ENCODE measurements around the gene ZNF407.

The ZNF407 gene

GRCh38 chr18:74731097-74731496 lies 133.4 kb downstream of the ZNF407 start:
- H2AK5ac ChIP-seq (ENCODE audit: low read length): no peak overlapping the region
- no peak overlapping the region for H4K5ac ChIP-seq (ENCODE audit: low read length)
- no peak overlapping the region for H2BK5ac ChIP-seq (ENCODE audit: low read length)
- H3K56ac ChIP-seq (ENCODE audit: low read length): no peak overlapping the region
- H2BK120ac ChIP-seq (ENCODE audit: low read depth, low read length): no peak overlapping the region
- no peaks in the 10 kb centered on the region for H3K27me3 ChIP-seq (ENCODE audit: insufficient read depth, low read length, poor library complexity)
- no peak overlapping the region for H3K27ac ChIP-seq (ENCODE audit: low read depth, low read length)
- no peaks in the 10 kb centered on the region for H3K36me3 ChIP-seq (ENCODE audit: control insufficient read depth, insufficient read depth, low read length)
- H3K9ac ChIP-seq (ENCODE audit: low read length): no peak overlapping the region
- H3K4me2 ChIP-seq (ENCODE audit: low read length): no peak overlapping the region
- DNase-seq: no peak
- no peak overlapping the region for H3K4ac ChIP-seq (ENCODE audit: low read depth, low read length)
- no peak overlapping the region for H2BK15ac ChIP-seq (replicated peaks; ENCODE audit: low read depth)
- no peaks in the 10 kb centered on the region for H3K79me2 ChIP-seq (ENCODE audit: control insufficient read depth, insufficient read depth, low read length)
- H3K23ac ChIP-seq (ENCODE audit: low read length): no peak overlapping the region
- H3K4me1 ChIP-seq (ENCODE audit: control insufficient read depth, low read depth, low read length): no peaks in the 10 kb centered on the region
- H3K79me1 ChIP-seq (ENCODE audit: low read length): no peaks in the 10 kb centered on the region
- no peak overlapping the region for H4K8ac ChIP-seq (ENCODE audit: low read depth, low read length)
- no peak overlapping the region for H3K4me3 ChIP-seq (ENCODE audit: low read length)
- no peak overlapping the region for H3K18ac ChIP-seq (ENCODE audit: low read length)
- WGBS (ENCODE audit: extremely low coverage, insufficient coverage, low lambda C conversion rate): no CpG with 5 or more reads among the region's 5 CpGs

GRCh38 chr18:74732380-74732779 lies 134.7 kb downstream of the ZNF407 start:
- Histone ChIP-seq H2BK15ac (replicated peaks; ENCODE audit: low read depth) (no peak overlapping the region), H3K9ac (ENCODE audit: low read length) (no peak overlapping the region)
- no CpG with 5 or more reads among the region's 1 CpG for WGBS (ENCODE audit: extremely low coverage, insufficient coverage, low lambda C conversion rate)

GRCh38 chr18:74733598-74733997 lies 135.9 kb downstream of the ZNF407 start:
- Histone ChIP-seq H2AK5ac (ENCODE audit: low read length) (no peak overlapping the region), H2BK5ac (ENCODE audit: low read length) (no peak overlapping the region), H3K27me3 (ENCODE audit: insufficient read depth, low read length, poor library complexity) (no peaks in the 10 kb centered on the region), H3K79me2 (ENCODE audit: control insufficient read depth, insufficient read depth, low read length) (no peaks in the 10 kb centered on the region), H3K27ac (ENCODE audit: low read depth, low read length) (no peak overlapping the region), H3K9ac (ENCODE audit: low read length) (no peak overlapping the region), H3K56ac (ENCODE audit: low read length) (no peak overlapping the region), H3K4me1 (ENCODE audit: control insufficient read depth, low read depth, low read length) (no peaks in the 10 kb centered on the region), H4K5ac (ENCODE audit: low read length) (no peak overlapping the region), H3K18ac (ENCODE audit: low read length) (no peak overlapping the region), H2BK120ac (ENCODE audit: low read depth, low read length) (no peak overlapping the region), H3K36me3 (ENCODE audit: control insufficient read depth, insufficient read depth, low read length) (no peaks in the 10 kb centered on the region), H3K4me2 (ENCODE audit: low read length) (no peak overlapping the region), H3K79me1 (ENCODE audit: low read length) (no peaks in the 10 kb centered on the region), H3K4ac (ENCODE audit: low read depth, low read length) (no peak overlapping the region), H4K8ac (ENCODE audit: low read depth, low read length) (no peak overlapping the region), H3K23ac (ENCODE audit: low read length) (no peak overlapping the region), H3K4me3 (ENCODE audit: low read length) (no peak overlapping the region), H2BK15ac (replicated peaks; ENCODE audit: low read depth) (no peak overlapping the region)
- WGBS (ENCODE audit: extremely low coverage, insufficient coverage, low lambda C conversion rate): no CpG with 5 or more reads among the region's 3 CpGs
- no peak for DNase-seq

More at GRCh38 chr18:74732380-74732779, 134.7 kb downstream of the ZNF407 start:
- H3K27me3 ChIP-seq (ENCODE audit: insufficient read depth, low read length, poor library complexity): no peaks in the 10 kb centered on the region
- H3K27ac ChIP-seq (ENCODE audit: low read depth, low read length): no peak overlapping the region
- H4K5ac ChIP-seq (ENCODE audit: low read length): no peak overlapping the region
- H3K79me1 ChIP-seq (ENCODE audit: low read length): no peaks in the 10 kb centered on the region
- DNase-seq: no peak
- H2BK120ac ChIP-seq (ENCODE audit: low read depth, low read length): no peak overlapping the region
- H4K8ac ChIP-seq (ENCODE audit: low read depth, low read length): no peak overlapping the region
- H3K79me2 ChIP-seq (ENCODE audit: control insufficient read depth, insufficient read depth, low read length): no peaks in the 10 kb centered on the region
- H3K4me3 ChIP-seq (ENCODE audit: low read length): no peak overlapping the region
- H3K4me1 ChIP-seq (ENCODE audit: control insufficient read depth, low read depth, low read length): no peaks in the 10 kb centered on the region
- no peak overlapping the region for H3K56ac ChIP-seq (ENCODE audit: low read length)
- H2AK5ac ChIP-seq (ENCODE audit: low read length): no peak overlapping the region
- H3K4me2 ChIP-seq (ENCODE audit: low read length): no peak overlapping the region
- no peak overlapping the region for H3K23ac ChIP-seq (ENCODE audit: low read length)
- no peak overlapping the region for H3K18ac ChIP-seq (ENCODE audit: low read length)
- no peak overlapping the region for H3K4ac ChIP-seq (ENCODE audit: low read depth, low read length)
- H2BK5ac ChIP-seq (ENCODE audit: low read length): no peak overlapping the region
- no peaks in the 10 kb centered on the region for H3K36me3 ChIP-seq (ENCODE audit: control insufficient read depth, insufficient read depth, low read length)

- Histone ChIP-seq H4K8ac (ENCODE audit: low read depth, low read length) (no peak overlapping the region), H4K5ac (ENCODE audit: low read length) (no peak overlapping the region), H3K79me1 (ENCODE audit: low read length) (no peaks in the 10 kb centered on the region), H2BK15ac (replicated peaks; ENCODE audit: low read depth) (no peak overlapping the region), H2BK5ac (ENCODE audit: low read length) (no peak overlapping the region), H3K4me1 (ENCODE audit: control insufficient read depth, low read depth, low read length) (no peaks in the 10 kb centered on the region), H3K18ac (ENCODE audit: low read length) (no peak overlapping the region), H3K23ac (ENCODE audit: low read length) (no peak overlapping the region), H3K27ac (ENCODE audit: low read depth, low read length) (no peak overlapping the region), H2BK120ac (ENCODE audit: low read depth, low read length) (no peak overlapping the region), H3K4me2 (ENCODE audit: low read length) (no peak overlapping the region), H3K79me2 (ENCODE audit: control insufficient read depth, insufficient read depth, low read length) (no peaks in the 10 kb centered on the region), H3K36me3 (ENCODE audit: control insufficient read depth, insufficient read depth, low read length) (no peaks in the 10 kb centered on the region), H2AK5ac (ENCODE audit: low read length) (no peak overlapping the region), H3K4me3 (ENCODE audit: low read length) (no peak overlapping the region), H3K4ac (ENCODE audit: low read depth, low read length) (no peak overlapping the region), H3K56ac (ENCODE audit: low read length) (no peak overlapping the region), H3K27me3 (ENCODE audit: insufficient read depth, low read length, poor library complexity) (no peaks in the 10 kb centered on the region), H3K9ac (ENCODE audit: low read length) (no peak overlapping the region)
- no CpG with 5 or more reads among the region's 11 CpGs for WGBS (ENCODE audit: extremely low coverage, insufficient coverage, low lambda C conversion rate)
- DNase-seq: no peak
These were observed 136.4 kb downstream of the ZNF407 start for GRCh38 chr18:74734013-74734444.

DNA sequence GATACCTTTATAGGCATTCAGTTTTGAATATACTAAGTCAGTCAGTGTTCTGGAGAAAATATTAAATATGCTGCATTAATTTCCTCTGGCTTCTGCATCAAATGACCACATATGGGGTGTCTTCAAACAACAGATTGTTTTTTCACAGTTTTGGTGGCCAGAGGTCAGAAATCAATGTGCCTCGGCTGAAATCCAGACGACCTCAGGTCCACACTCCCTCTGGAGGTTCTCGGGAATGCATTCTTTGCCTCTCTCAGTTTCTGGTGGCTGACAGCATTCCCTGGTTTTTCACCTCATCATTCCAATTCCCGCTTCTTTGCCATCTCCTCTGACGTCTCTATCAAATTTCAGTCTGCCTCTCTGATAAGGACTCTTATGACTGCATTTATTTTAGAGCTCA lies 142.3 kb downstream of the ZNF407 start:
- no CpG with 5 or more reads among the region's 5 CpGs for WGBS (ENCODE audit: extremely low coverage, insufficient coverage, low lambda C conversion rate)
- Histone ChIP-seq H3K27ac (ENCODE audit: low read depth, low read length) (no peak overlapping the region), H4K5ac (ENCODE audit: low read length) (no peak overlapping the region), H3K4ac (ENCODE audit: low read depth, low read length) (no peak overlapping the region), H2BK15ac (replicated peaks; ENCODE audit: low read depth) (no peak overlapping the region), H3K79me2 (ENCODE audit: control insufficient read depth, insufficient read depth, low read length) (no peaks in the 10 kb centered on the region), H2BK120ac (ENCODE audit: low read depth, low read length) (no peak overlapping the region), H3K27me3 (ENCODE audit: insufficient read depth, low read length, poor library complexity) (no peaks in the 10 kb centered on the region), H3K4me2 (ENCODE audit: low read length) (no peak overlapping the region), H4K8ac (ENCODE audit: low read depth, low read length) (no peak overlapping the region), H2AK5ac (ENCODE audit: low read length) (no peak overlapping the region), H3K4me1 (ENCODE audit: control insufficient read depth, low read depth, low read length) (no peaks in the 10 kb centered on the region), H3K18ac (ENCODE audit: low read length) (no peak overlapping the region), H3K9ac (ENCODE audit: low read length) (no peak overlapping the region), H3K36me3 (ENCODE audit: control insufficient read depth, insufficient read depth, low read length) (no peaks in the 10 kb centered on the region), H3K79me1 (ENCODE audit: low read length) (no peaks in the 10 kb centered on the region), H3K4me3 (ENCODE audit: low read length) (no peak overlapping the region), H2BK5ac (ENCODE audit: low read length) (no peak overlapping the region), H3K23ac (ENCODE audit: low read length) (no peak overlapping the region), H3K56ac (ENCODE audit: low read length) (no peak overlapping the region)
- peak; percentile 31 for DNase-seq

- Histone ChIP-seq H4K5ac (ENCODE audit: low read length) (no peak overlapping the region), H3K56ac (ENCODE audit: low read length) (no peak overlapping the region), H3K23ac (ENCODE audit: low read length) (no peak overlapping the region), H3K4ac (ENCODE audit: low read depth, low read length) (no peak overlapping the region), H3K4me1 (ENCODE audit: control insufficient read depth, low read depth, low read length) (no peaks in the 10 kb centered on the region), H2BK15ac (replicated peaks; ENCODE audit: low read depth) (no peak overlapping the region), H3K36me3 (ENCODE audit: control insufficient read depth, insufficient read depth, low read length) (no peaks in the 10 kb centered on the region), H4K8ac (ENCODE audit: low read depth, low read length) (no peak overlapping the region), H3K27me3 (ENCODE audit: insufficient read depth, low read length, poor library complexity) (no peaks in the 10 kb centered on the region), H3K79me2 (ENCODE audit: control insufficient read depth, insufficient read depth, low read length) (no peaks in the 10 kb centered on the region), H3K27ac (ENCODE audit: low read depth, low read length) (no peak overlapping the region), H2BK120ac (ENCODE audit: low read depth, low read length) (no peak overlapping the region), H3K79me1 (ENCODE audit: low read length) (no peaks in the 10 kb centered on the region), H3K4me2 (ENCODE audit: low read length) (no peak overlapping the region), H3K9ac (ENCODE audit: low read length) (no peak overlapping the region), H3K18ac (ENCODE audit: low read length) (no peak overlapping the region), H3K4me3 (ENCODE audit: low read length) (no peak overlapping the region), H2BK5ac (ENCODE audit: low read length) (no peak overlapping the region), H2AK5ac (ENCODE audit: low read length) (no peak overlapping the region)
- 100% methylated on average over 1 of the region's 5 CpGs for WGBS (ENCODE audit: extremely low coverage, insufficient coverage, low lambda C conversion rate)
- no peak for DNase-seq
These were observed 145.0 kb downstream of the ZNF407 start for GRCh38 chr18:74742573-74743243.
